LNCAP (cell line): ENCODE measurements around the gene LSM12.

Experiments
- TF ChIP-seq, protein P1 (sequence below): fragments of 450-650 bp; IDR thresholded peaks from 2 replicates; pipeline ENCODE4 v1.5.1; 2017; ENCODE audit warnings: mild to moderate bottlenecking

LSM12 gene

DNA sequence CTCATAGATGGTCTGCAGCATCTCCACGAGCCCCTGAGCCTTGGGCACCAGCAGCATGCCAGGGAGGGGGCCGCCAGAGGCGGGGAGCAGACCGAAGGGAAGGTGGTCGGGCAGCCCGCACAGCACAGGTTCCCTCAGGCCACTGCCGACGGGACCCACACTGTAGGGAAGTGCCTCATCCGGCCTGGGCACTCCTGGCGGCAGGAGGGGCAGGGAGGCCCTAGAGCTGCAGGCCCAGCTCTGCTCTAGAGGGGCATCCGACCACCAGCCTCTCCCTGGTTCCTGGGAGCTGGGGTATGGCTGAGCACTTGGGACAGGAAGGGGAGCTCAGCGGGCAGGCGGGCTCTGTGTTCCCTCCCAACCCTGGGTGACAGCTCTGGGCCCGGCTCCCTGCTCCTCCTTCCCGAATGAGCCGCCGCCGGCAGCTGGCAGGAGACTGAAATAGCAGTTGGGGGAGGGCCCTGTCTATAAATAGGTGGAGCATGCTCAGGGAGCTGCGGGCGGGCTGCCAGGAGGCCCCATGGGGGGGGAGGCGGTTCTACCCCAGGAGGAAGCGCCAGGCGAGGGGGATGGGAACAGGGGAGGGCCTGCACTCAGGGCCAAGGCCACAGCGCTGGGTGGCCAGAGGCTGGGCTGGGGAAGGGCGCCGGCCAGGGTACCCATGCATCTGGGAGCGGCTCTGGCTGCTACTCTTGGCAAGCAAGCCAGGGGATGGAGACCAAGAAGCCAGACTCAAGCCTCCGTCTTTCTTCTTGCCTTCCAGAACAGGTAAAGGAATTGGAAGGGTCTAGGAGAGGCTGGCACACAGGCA is 44.6 kb upstream of the LSM12 start:
- TF ChIP-seq, protein P1, sequence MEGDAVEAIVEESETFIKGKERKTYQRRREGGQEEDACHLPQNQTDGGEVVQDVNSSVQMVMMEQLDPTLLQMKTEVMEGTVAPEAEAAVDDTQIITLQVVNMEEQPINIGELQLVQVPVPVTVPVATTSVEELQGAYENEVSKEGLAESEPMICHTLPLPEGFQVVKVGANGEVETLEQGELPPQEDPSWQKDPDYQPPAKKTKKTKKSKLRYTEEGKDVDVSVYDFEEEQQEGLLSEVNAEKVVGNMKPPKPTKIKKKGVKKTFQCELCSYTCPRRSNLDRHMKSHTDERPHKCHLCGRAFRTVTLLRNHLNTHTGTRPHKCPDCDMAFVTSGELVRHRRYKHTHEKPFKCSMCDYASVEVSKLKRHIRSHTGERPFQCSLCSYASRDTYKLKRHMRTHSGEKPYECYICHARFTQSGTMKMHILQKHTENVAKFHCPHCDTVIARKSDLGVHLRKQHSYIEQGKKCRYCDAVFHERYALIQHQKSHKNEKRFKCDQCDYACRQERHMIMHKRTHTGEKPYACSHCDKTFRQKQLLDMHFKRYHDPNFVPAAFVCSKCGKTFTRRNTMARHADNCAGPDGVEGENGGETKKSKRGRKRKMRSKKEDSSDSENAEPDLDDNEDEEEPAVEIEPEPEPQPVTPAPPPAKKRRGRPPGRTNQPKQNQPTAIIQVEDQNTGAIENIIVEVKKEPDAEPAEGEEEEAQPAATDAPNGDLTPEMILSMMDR: no peak

DNA sequence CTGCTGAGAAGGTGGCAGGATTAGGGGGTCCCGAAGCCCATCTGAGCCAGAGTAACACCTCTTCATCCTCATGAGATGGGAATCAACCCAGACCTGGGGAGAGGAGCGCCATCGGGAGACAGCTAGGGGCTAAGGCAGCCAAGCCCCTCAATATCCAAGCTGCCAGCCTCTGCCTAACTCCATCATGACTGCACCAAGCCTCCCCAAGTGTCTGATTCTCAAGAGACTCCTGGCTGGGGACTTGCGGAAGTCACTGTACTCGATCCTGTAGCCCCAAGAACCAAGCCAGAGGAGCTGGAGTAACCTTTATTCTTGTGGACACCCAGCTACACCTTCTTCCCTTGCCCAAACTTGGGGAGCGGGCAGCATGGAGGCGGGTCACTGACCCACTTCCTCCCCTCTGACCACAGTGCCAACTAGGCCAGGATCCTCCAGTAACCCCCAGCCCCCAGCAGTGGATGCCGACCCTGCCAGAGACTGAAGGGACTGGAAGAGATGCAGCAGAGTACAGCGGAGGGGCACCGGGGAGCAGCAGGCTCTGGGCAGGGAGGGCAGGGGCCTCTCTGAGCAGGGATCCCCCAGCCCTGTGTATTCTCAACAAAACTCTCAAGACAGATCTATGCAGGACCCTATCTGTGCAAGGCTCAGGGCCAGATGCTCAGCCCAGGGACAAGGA is 43.7 kb upstream of the LSM12 start:
- TF ChIP-seq, protein P1: no peak

DNA sequence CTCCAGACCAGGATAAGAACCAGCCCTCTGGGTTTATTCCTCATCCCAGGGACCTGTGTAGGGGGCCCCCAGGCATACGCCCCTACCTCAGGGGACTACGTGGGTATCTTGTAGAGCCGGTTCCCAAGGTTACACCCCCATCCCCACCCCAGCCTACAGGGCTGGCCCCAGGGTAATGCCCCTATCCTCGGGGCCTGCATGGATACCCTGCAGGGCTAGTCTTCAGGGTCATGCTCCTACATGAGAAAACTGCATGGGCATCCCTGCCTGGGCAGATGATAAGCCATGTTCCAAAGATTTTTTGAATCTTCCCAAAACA is 42.8 kb upstream of the LSM12 start:
- TF ChIP-seq, protein P1: no peak

- TF ChIP-seq, protein P1: no peak
Measured at GRCh38 chr17:44108440-44109311, 42.2 kb upstream of the LSM12 start.

- TF ChIP-seq, protein P1: no peak
Measured at GRCh38 chr17:44106801-44107200, 40.3 kb upstream of the LSM12 start.

GRCh38 chr17:44105941-44106340 is 39.5 kb upstream of the LSM12 start:
- TF ChIP-seq, protein P1: no peak

DNA sequence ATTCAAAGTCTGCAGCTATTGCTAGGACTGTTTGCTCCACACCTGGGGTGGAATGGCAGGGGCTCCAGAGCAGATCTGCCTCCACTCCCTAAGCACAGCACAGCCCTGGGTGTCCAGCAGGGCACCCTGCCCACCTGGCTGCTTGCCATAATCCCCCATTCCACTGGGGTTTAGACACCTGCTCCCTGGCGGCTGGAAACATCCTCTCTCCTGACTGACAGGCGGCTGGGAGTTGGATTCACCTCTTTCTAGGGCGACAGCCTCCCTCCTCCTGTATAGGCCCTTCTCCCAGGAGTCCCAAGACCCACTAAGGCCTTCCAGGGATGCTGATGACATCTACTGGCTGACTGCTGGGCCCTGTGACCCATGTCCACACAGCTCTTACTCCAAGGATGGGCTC is 39.0 kb upstream of the LSM12 start:
- TF ChIP-seq, protein P1: no peak
